H1 (cell line): ENCODE measurements around the gene FSCN2. TPM values are rescaled to one million over a fixed set of nuclear protein-coding genes. Genes with fewer than 3 reads are reported as not detected.

ENCODE experiments used
- CTCF ChIA-PET: fragments of 300-600 bp; sonication (Branson Sonifier 250); formaldehyde crosslinking; loops from one replicate; lab custom pipeline; 2021; ENCODE audit not compliant: partially characterized antibody; lab: Charles Lee
- POLR2A ChIA-PET: fragments of 300-600 bp; sonication (Branson Sonifier 250); formaldehyde crosslinking; loops from one replicate; lab custom pipeline; 2021; ENCODE audit warnings: inconsistent platforms; ENCODE audit not compliant: partially characterized antibody; lab: Charles Lee
- DNase-seq, 2 experiments: peaks; one replicate each; pipeline versions ENCODE4 v3.0.0 to v3.0.0-alpha.2; 2010 to 2022; ENCODE audit warnings: low spot score in 2 of 2, low read depth in 1 of 2, mixed read lengths in 1 of 2
- FAIRE-seq: peaks from 2 replicates; lab custom pipeline; 2011; peaks lifted over from hg19 to GRCh38; lab: Jason Lieb, UNC
- H2AFZ ChIP-seq: 2 replicates; pipeline ENCODE4 v1.8.1; 2012; ENCODE audit warnings: low read length, inconsistent platforms
- H2AK5ac ChIP-seq: 2 replicates; pipeline ENCODE4 v1.6.1; 2013; ENCODE audit warnings: low read depth, low read length
- H2BK120ac ChIP-seq: replicated peaks from 2 replicates; pipeline ENCODE3; 2013; ENCODE audit warnings: low read depth, low read length, inconsistent platforms
- H2BK12ac ChIP-seq: 2 replicates; pipeline ENCODE4 v1.6.1; 2013; ENCODE audit warnings: low read depth, low read length
- H2BK15ac ChIP-seq: 2 replicates; pipeline ENCODE4 v1.6.1; 2013; ENCODE audit warnings: low read length
- H2BK20ac ChIP-seq: 2 replicates; pipeline ENCODE4 v1.6.1; 2013; ENCODE audit warnings: low read length
- H2BK5ac ChIP-seq: 2 replicates; pipeline ENCODE4 v1.6.1; 2013; ENCODE audit warnings: low read depth, low read length
- H3K14ac ChIP-seq: 2 replicates; pipeline ENCODE4 v1.6.1; 2013; ENCODE audit warnings: inconsistent platforms; ENCODE audit not compliant: insufficient read length
- H3K18ac ChIP-seq: 2 replicates; pipeline ENCODE4 v1.6.1; 2013; ENCODE audit warnings: low read length; ENCODE audit errors: extremely low read depth
- H3K23ac ChIP-seq: 2 replicates; pipeline ENCODE4 v1.6.1; 2013; ENCODE audit warnings: inconsistent platforms; ENCODE audit not compliant: insufficient read length
- H3K23me2 ChIP-seq: 2 replicates; pipeline ENCODE4 v1.6.1; 2013; ENCODE audit warnings: low read depth, low read length
- H3K27ac ChIP-seq: 2 replicates; pipeline ENCODE4 v1.6.1; 2011; ENCODE audit warnings: low read depth, low read length, inconsistent platforms
- H3K27me3 ChIP-seq, 4 experiments: replicated peaks in 1 of 4; 1 replicate in 1 of 4; 2 replicates in 3 of 4; pipeline versions ENCODE4 v1.6.1 to v1.8.1; 2011 to 2013; ENCODE audit warnings: low read length in 3 of 4, mild to moderate bottlenecking in 3 of 4, inconsistent platforms in 2 of 4, mixed read lengths in 2 of 4, moderate library complexity in 1 of 4; ENCODE audit not compliant: control insufficient read depth in 3 of 4, insufficient read depth in 3 of 4; ENCODE audit errors: extremely low read depth in 1 of 4
- H3K36me3 ChIP-seq, 4 experiments: 2 replicates each; pipeline versions ENCODE4 v1.6.1 to v1.8.1; 2011 to 2013; ENCODE audit warnings: mild to moderate bottlenecking in 4 of 4, low read length in 3 of 4, moderate library complexity in 2 of 4, control low read depth in 1 of 4, inconsistent platforms in 1 of 4; ENCODE audit not compliant: insufficient read depth in 4 of 4, control insufficient read depth in 2 of 4
- H3K4ac ChIP-seq: replicated peaks from 2 replicates; pipeline ENCODE3; 2013; ENCODE audit warnings: low read length, low read depth, mixed read lengths, inconsistent platforms; ENCODE audit not compliant: insufficient read length
- H3K4me1 ChIP-seq, 4 experiments: replicated peaks in 1 of 4; 1 replicate in 1 of 4; 2 replicates in 3 of 4; pipeline versions ENCODE4 v1.6.1 to v1.8.1; 2011 to 2013; ENCODE audit warnings: low read length in 3 of 4, inconsistent platforms in 2 of 4, mixed read lengths in 1 of 4; ENCODE audit not compliant: insufficient read depth in 4 of 4, control insufficient read depth in 3 of 4
- H3K4me2 ChIP-seq, 2 experiments: 2 replicates each; pipeline versions ENCODE4 v1.6.1 to v1.8.1; 2011 to 2013; ENCODE audit warnings: low read depth in 2 of 2, low read length in 2 of 2, control low read depth in 1 of 2, inconsistent platforms in 1 of 2, mild to moderate bottlenecking in 1 of 2; ENCODE audit not compliant: insufficient read depth in 1 of 2
- H3K4me3 ChIP-seq, 4 experiments: fragments of 200-600, 300-600 bp in 1 of 4; sonication (generic), shearing (Covaris generic), sonication (Bioruptor Twin) in 1 of 4; 2 replicates each; pipeline versions ENCODE4 v1.5.1 to v1.8.1; 2011 to 2016; ENCODE audit warnings: low read length in 4 of 4, low read depth in 3 of 4, control low read depth in 2 of 4, inconsistent platforms in 2 of 4, mild to moderate bottlenecking in 2 of 4, mixed read lengths in 1 of 4, moderate library complexity in 1 of 4; ENCODE audit not compliant: insufficient read depth in 2 of 4; ENCODE audit errors: extremely low read depth in 1 of 4
- H3K56ac ChIP-seq: replicated peaks from 2 replicates; pipeline ENCODE3; 2013; ENCODE audit warnings: low read depth, mild to moderate bottlenecking, mixed read lengths, low read length, inconsistent platforms; ENCODE audit not compliant: insufficient read length
- H3K79me1 ChIP-seq: 2 replicates; pipeline ENCODE4 v1.6.1; 2013; ENCODE audit warnings: low read depth, low read length, control low read depth
- H3K79me2 ChIP-seq, 2 experiments: 2 replicates each; pipeline versions ENCODE4 v1.6.1 to v1.8.1; 2012 to 2013; ENCODE audit warnings: low read length in 2 of 2, mild to moderate bottlenecking in 2 of 2, inconsistent platforms in 1 of 2; ENCODE audit not compliant: insufficient read depth in 2 of 2, control insufficient read depth in 1 of 2
- H3K9ac ChIP-seq, 4 experiments: replicated peaks in 1 of 4; 1 replicate in 1 of 4; 2 replicates in 3 of 4; pipeline versions ENCODE4 v1.6.1 to v1.8.1; 2011 to 2013; ENCODE audit warnings: low read depth in 3 of 4, low read length in 3 of 4, control low read depth in 2 of 4, mild to moderate bottlenecking in 2 of 4, moderate library complexity in 2 of 4, inconsistent platforms in 1 of 4; ENCODE audit errors: extremely low read depth in 1 of 4
- H3K9me3 ChIP-seq, 2 experiments: 2 replicates each; pipeline versions ENCODE4 v1.6.1 to v1.8.1; 2012 to 2013; ENCODE audit warnings: mild to moderate bottlenecking in 2 of 2, moderate library complexity in 2 of 2, control low read depth in 1 of 2, inconsistent platforms in 1 of 2, low read depth in 1 of 2, low read length in 1 of 2, mixed read lengths in 1 of 2; ENCODE audit not compliant: insufficient read depth in 2 of 2
- H4K20me1 ChIP-seq, 2 experiments: replicated peaks in 1 of 2; 2 replicates each; pipeline versions ENCODE3 to v1.8.1; 2011 to 2013; ENCODE audit warnings: inconsistent platforms in 2 of 2, low read length in 2 of 2, mild to moderate bottlenecking in 1 of 2; ENCODE audit not compliant: insufficient read depth in 2 of 2, control insufficient read depth in 1 of 2
- H4K5ac ChIP-seq: 2 replicates; pipeline ENCODE4 v1.6.1; 2013; ENCODE audit warnings: low read length, low read depth, mixed read lengths, inconsistent platforms; ENCODE audit not compliant: insufficient read length
- H4K8ac ChIP-seq: 2 replicates; pipeline ENCODE4 v1.8.0; 2013; ENCODE audit warnings: mild to moderate bottlenecking, moderate library complexity, low read length, inconsistent platforms; ENCODE audit not compliant: insufficient read depth; ENCODE audit errors: extremely low read depth
- H4K91ac ChIP-seq: replicated peaks from 2 replicates; pipeline ENCODE3; 2013; ENCODE audit warnings: low read length, mixed read lengths, inconsistent platforms; ENCODE audit not compliant: insufficient read length
- CEBPB ChIP-seq: IDR thresholded peaks from 2 replicates; pipeline ENCODE4 v1.6.1; 2012; ENCODE audit warnings: low read depth, low read length
- CTBP2 ChIP-seq: IDR thresholded peaks from 2 replicates; pipeline ENCODE4 v1.7.0; 2011; ENCODE audit warnings: borderline replicate concordance, mild to moderate bottlenecking, moderate library complexity, mixed read lengths, low read length; ENCODE audit not compliant: insufficient read depth, insufficient read length
- GTF2F1 ChIP-seq: IDR thresholded peaks from 2 replicates; pipeline ENCODE4 v1.6.1; 2012; ENCODE audit warnings: low read depth, low read length, improper control_type of control experiment, borderline replicate concordance
- KDM5A ChIP-seq: fragments of 200-600 bp; IDR thresholded peaks from 2 replicates; pipeline ENCODE4 v1.7.1; 2012; ENCODE audit warnings: mild to moderate bottlenecking, low read length, inconsistent platforms, mixed read lengths
- NANOG ChIP-seq: IDR thresholded peaks from 2 replicates; pipeline ENCODE4 v1.6.1; 2011; ENCODE audit warnings: low read length, low read depth, mild to moderate bottlenecking, inconsistent platforms; ENCODE audit not compliant: insufficient read depth, poor library complexity, severe bottlenecking
- POLR2AphosphoS5 ChIP-seq: IDR thresholded peaks from 2 replicates; pipeline ENCODE4 v1.6.1; 2011; ENCODE audit warnings: low read depth, low read length
- SAP30 ChIP-seq: fragments of 300-600 bp; sonication (generic); IDR thresholded peaks from 2 replicates; pipeline ENCODE4 v1.7.1; 2012; ENCODE audit warnings: low read length, moderate library complexity, mild to moderate bottlenecking, inconsistent platforms; ENCODE audit not compliant: insufficient read depth, insufficient replicate concordance
- SRF ChIP-seq: IDR thresholded peaks from 2 replicates; pipeline ENCODE4 v1.6.1; 2011; ENCODE audit warnings: mild to moderate bottlenecking, low read depth, low read length, moderate library complexity
- WGBS, 2 experiments: shearing (Covaris generic) in 1 of 2; methylation state at CpG; one replicate each; pipeline versions ENCODE4 v1.1.6 to v1.1.7; 2013 to 2015; ENCODE audit warnings: low lambda C conversion rate in 2 of 2, mixed read lengths in 2 of 2, inconsistent platforms in 1 of 2, low coverage in 1 of 2, missing lambda C conversion rate in 1 of 2; ENCODE audit not compliant: insufficient replicate concordance in 2 of 2, insufficient coverage in 1 of 2, insufficient read length in 1 of 2; ENCODE audit errors: extremely low coverage in 1 of 2, missing lambda C conversion rate in 1 of 2; 5-methylcytosine and 5-hydroxymethylcytosine counted together
- polyA plus RNA-seq, 7 experiments: library from polyadenylated mRNA; depleted of rRNA in 3 of 7; stranded (reverse) in 5 of 7; unstranded in 2 of 7; fragments of >200 nt in 5 of 7; fragments of 200-250 nt in 2 of 7; gene quantifications; 1 replicate in 5 of 7; 2 replicates in 1 of 7; 4 replicates in 1 of 7; pipeline versions ENCODE4 v1.2.1 to v1.2.3, GENCODE V29; 2011 to 2013; ENCODE audit warnings: missing spikeins in 2 of 7, mixed read lengths in 2 of 7
- total RNA-seq: library from RNA; stranded (reverse); fragmentation: NEBNext Ultra II Directional; extraction: Animal tissue kit (Norgen Biotek cat#: 25700); gene quantifications from 2 replicates; pipeline ENCODE4 v1.2.1, GENCODE V29; 2021

FSCN2 gene
- total and polyA plus RNA-seq, 2 of the 8 experiments (the other 6 are each of a cell fraction or from before 2014, with no cell fraction given): 0.18 to 0.30 TPM

- Histone ChIP-seq H4K8ac (no peak overlapping the region), H3K4me2 (peak overlapping the region; percentile 85 to 87), H3K23ac (no peak overlapping the region), H3K18ac (no peak overlapping the region), H3K4me1 (peaks cover 3 to 17% (median 8%) of the 10 kb centered on the region in 4 experiments), H3K9ac (peak overlapping the region in 3 of 4 experiments; percentile 15 to 24 (median 20); a peak in 1 of 7 replicates), H3K23me2 (peaks cover 9% of the 10 kb centered on the region; the same call in 1 of the 2 replicates), H3K9me3 (no peaks in the 10 kb centered on the region), H3K36me3 (peaks cover 0 to 20% (median 16%) of the 10 kb centered on the region in 4 experiments; a peak in 6 of 8 replicates), H3K79me1 (peaks cover 4% of the 10 kb centered on the region; the same call in 1 of the 2 replicates), H4K20me1 (peaks cover 0 to 23% of the 10 kb centered on the region in 2 experiments), H4K5ac (no peak overlapping the region), H3K56ac (no peak overlapping the region), H3K4ac (no peak overlapping the region), H2BK15ac (no peak overlapping the region), H3K27ac (no peak overlapping the region), H2AFZ (no peak overlapping the region), H2BK20ac (no peak overlapping the region), H2BK12ac (no peak overlapping the region), H3K4me3 (peak overlapping the region; percentile 69 to 94 (median 84)), H3K14ac (no peak overlapping the region), H2AK5ac (no peak overlapping the region), H3K27me3 (no peaks in the 10 kb centered on the region), H2BK5ac (no peak overlapping the region), H2BK120ac (no peak overlapping the region), H3K79me2 (peaks cover 0 to 10% of the 10 kb centered on the region in 2 experiments; a peak in 1 of 4 replicates), H4K91ac (no peak overlapping the region)
- ChIA-PET POLR2A (interaction anchor here (1.1 to 5.0 kb wide), 5 partner anchors 13 to 153 kb away, joined by 3 to 50 read pairs (median 16); partner anchors contain the start of gene ACTG1), CTCF (interaction anchor here (1.7 to 2.8 kb wide), 4 partner anchors 9 to 110 kb away, joined by 4 to 8 read pairs (median 5); no protein-coding TSS in a partner anchor)
- DNase-seq: no peak
- 90% methylated on average over 27 of the region's 27 CpGs; no CpG with 5 or more reads in 1 of the 2 experiments for WGBS, 2 experiments
- TF ChIP-seq CTBP2 (no peak), GTF2F1 (no peak), POLR2AphosphoS5 (no peak), KDM5A (no peak), CEBPB (no peak), NANOG (no peak), SAP30 (no peak), SRF (no peak)
- no peak for FAIRE-seq
Measured at GRCh38 chr17:81550830-81551457, 22.8 kb downstream of the FSCN2 start.
